C4-2B (cell line): Measurements from ENCODE around the gene CTNNBIP1.

Source experiments
- CTCF ChIP-seq: fragments of 450-650 bp; conservative IDR thresholded peaks from 2 replicates; pipeline ENCODE4 v1.5.1; 2017; ENCODE audit warnings: mild to moderate bottlenecking
- ZFX ChIP-seq: fragments of 450-650 bp; IDR thresholded peaks from 2 replicates; pipeline ENCODE4 v1.6.1; 2017

- TF ChIP-seq CTCF (no peak), ZFX (no peak)
Measured at GRCh38 chr1:9929431-9930385, 19.6 kb upstream of the CTNNBIP1 start.
